OCI-LY3 (cell line): Measurements from ENCODE around the gene C4B.

ENCODE experiments used
- CTCF ChIP-seq: fragments of 200-600, 300-600 bp; sonication (generic); IDR thresholded peaks from 2 replicates; pipeline ENCODE4 v1.5.1; 2014; ENCODE audit warnings: antibody characterized with exemption, low read length, low read depth
- EZH2phosphoT487 ChIP-seq: fragments of 200-600 bp; shearing (Covaris generic); IDR thresholded peaks from 2 replicates; pipeline ENCODE4 v1.6.1; 2018; ENCODE audit warnings: antibody characterized with exemption, mixed run types, low read depth

- TF ChIP-seq CTCF: no peak
- no peak for TF ChIP-seq EZH2phosphoT487
These were observed 46.3 kb upstream of the C4B start for GRCh38 chr6:31968326-31968725.
